ENCODE data around the gene MAPKAPK2. TPM values are rescaled to one million over a fixed set of nuclear protein-coding genes. Genes with fewer than 3 reads are reported as not detected.

The MAPKAPK2 gene
- total RNA-seq, 2 experiments from 2014 or later = 157 to 166 TPM

DNA sequence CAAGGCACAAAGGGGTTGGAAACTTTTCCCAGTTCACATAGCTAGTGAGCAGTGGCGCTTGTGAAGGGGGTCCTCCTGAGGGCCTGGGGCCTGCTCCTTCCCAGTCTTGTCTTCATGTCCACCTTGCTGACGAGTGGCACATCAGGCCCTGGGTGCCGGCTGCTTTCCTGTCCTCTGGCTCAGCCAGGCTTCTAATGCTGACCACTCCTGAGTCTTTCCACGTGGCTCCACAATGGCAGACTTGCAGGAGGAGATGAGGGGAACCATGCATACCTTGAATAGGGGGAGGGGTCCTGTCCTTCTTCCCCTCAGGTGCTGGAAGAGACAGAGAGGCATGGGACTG, 38.7 kb downstream of the MAPKAPK2 start:
- Histone ChIP-seq H3K36me3 (ENCODE audit: insufficient read depth, low read length) (peaks cover 2% of the 10 kb centered on the region), H3K4me3 (ENCODE audit: low read length) (no peak overlapping the region), H3K27ac (ENCODE audit: low read depth in 1 of 2, low read length in 2 of 2) (no peak overlapping the region), H3K9me3 (ENCODE audit: control insufficient read depth in 1 of 2, insufficient read depth in 1 of 2, low read length in 2 of 2) (no peaks in the 10 kb centered on the region), H3K27me3 (ENCODE audit: control insufficient read depth in 1 of 2, insufficient read depth in 2 of 2, low read length in 2 of 2) (no peaks in the 10 kb centered on the region), H3K4me1 (ENCODE audit: insufficient read depth, low read length) (peaks cover 56% of the 10 kb centered on the region)
- intact Hi-C loops (cut with DNase I, micrococcal nuclease) = loop anchor here in 1 of 2 experiments (5.0 kb wide), 1 partner anchor 36 kb away; no protein-coding TSS in a partner anchor
- POLR2A ChIA-PET = interaction anchor here (0.7 kb wide), 1 partner anchor 80 kb away, joined by 4 read pairs; no protein-coding TSS in a partner anchor
- H3K27ac Mint-ChIP-seq = no peak overlapping the region
- no peak for DNase-seq
- H3K4me1 Mint-ChIP-seq (ENCODE audit: low read depth) = peaks cover 66% of the 10 kb centered on the region
- no peaks in the 10 kb centered on the region for H3K9me3 Mint-ChIP-seq
- TF ChIP-seq, protein P1, sequence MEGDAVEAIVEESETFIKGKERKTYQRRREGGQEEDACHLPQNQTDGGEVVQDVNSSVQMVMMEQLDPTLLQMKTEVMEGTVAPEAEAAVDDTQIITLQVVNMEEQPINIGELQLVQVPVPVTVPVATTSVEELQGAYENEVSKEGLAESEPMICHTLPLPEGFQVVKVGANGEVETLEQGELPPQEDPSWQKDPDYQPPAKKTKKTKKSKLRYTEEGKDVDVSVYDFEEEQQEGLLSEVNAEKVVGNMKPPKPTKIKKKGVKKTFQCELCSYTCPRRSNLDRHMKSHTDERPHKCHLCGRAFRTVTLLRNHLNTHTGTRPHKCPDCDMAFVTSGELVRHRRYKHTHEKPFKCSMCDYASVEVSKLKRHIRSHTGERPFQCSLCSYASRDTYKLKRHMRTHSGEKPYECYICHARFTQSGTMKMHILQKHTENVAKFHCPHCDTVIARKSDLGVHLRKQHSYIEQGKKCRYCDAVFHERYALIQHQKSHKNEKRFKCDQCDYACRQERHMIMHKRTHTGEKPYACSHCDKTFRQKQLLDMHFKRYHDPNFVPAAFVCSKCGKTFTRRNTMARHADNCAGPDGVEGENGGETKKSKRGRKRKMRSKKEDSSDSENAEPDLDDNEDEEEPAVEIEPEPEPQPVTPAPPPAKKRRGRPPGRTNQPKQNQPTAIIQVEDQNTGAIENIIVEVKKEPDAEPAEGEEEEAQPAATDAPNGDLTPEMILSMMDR (IDR thresholded peaks at IDR 0.05) = no peak
- ATAC-seq (ENCODE audit: poor library complexity) = no peak
- H3K27me3 Mint-ChIP-seq = no peaks in the 10 kb centered on the region
- CTCF ChIA-PET = no interaction called here
- no peak overlapping the region for H3K4me3 Mint-ChIP-seq
- H3K36me3 Mint-ChIP-seq (ENCODE audit: low read depth) = peaks cover 4% of the 10 kb centered on the region

DNA sequence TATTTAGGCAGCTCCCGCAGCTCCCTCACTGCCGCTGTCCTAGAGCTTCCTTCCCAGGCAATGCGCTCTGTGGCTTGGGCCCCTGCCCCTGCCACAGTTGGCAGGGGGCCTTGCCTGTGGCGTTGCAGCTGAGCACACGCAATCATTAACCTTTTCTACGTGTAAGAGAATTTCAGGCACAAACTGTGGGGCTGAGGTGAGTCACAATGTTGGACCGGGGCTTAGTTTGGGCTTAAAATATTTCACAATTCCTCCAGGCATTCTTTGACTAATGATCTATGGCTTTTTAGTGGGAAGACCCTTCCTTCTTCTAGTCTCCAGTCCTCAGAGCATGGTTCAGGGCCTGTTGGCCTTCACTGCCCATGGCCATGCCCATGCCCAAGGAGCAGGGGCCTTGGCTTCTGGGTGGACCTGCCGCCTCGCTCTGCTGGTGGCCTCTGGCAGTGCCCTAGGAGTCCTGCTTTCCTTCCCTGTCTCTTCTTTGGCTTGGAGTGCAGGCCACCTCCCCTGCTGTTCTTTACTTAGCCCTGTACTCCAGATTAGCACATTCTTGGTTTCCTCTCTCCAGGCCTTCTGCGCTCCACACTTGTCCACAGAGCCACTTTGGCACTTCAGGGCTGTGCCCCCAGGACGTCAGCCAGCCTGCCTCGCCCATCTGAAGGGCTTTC, 39.2 kb downstream of the MAPKAPK2 start:
- DNase-seq (peak in 1 of 14 experiments; percentile 31), ATAC-seq (ENCODE audit: poor library complexity) (no peak)
- Mint-ChIP-seq H3K9me3 (no peaks in the 10 kb centered on the region), H3K27me3 (no peaks in the 10 kb centered on the region), H3K36me3 (ENCODE audit: low read depth) (peaks cover 9% of the 10 kb centered on the region), H3K4me3 (no peak overlapping the region), H3K27ac (peak overlapping the region; percentile 9), H3K4me1 (ENCODE audit: low read depth) (peaks cover 61% of the 10 kb centered on the region)
- Histone ChIP-seq H3K9me3 (ENCODE audit: control insufficient read depth in 1 of 2, insufficient read depth in 1 of 2, low read length in 2 of 2) (no peaks in the 10 kb centered on the region), H3K27me3 (ENCODE audit: control insufficient read depth in 1 of 2, insufficient read depth in 2 of 2, low read length in 2 of 2) (no peaks in the 10 kb centered on the region), H3K36me3 (ENCODE audit: insufficient read depth, low read length) (peaks cover 6% of the 10 kb centered on the region), H3K27ac (ENCODE audit: low read depth in 1 of 2, low read length in 2 of 2) (no peak overlapping the region), H3K4me1 (ENCODE audit: insufficient read depth, low read length) (peaks cover 55% of the 10 kb centered on the region), H3K4me3 (ENCODE audit: low read length) (no peak overlapping the region)
- ChIA-PET CTCF (interaction anchor here (0.9 to 2.1 kb wide), 2 partner anchors 11 to 258 kb away, joined by 3 to 11 read pairs; no protein-coding TSS in a partner anchor), POLR2A (no interaction called here)
- TF ChIP-seq, protein P1 (IDR thresholded peaks at IDR 0.05) = no peak
- intact Hi-C loops (cut with DNase I, micrococcal nuclease) = loop anchor here in 1 of 2 experiments (2.0 to 5.0 kb wide), 2 partner anchors 21 to 37 kb away; no protein-coding TSS in a partner anchor

DNA sequence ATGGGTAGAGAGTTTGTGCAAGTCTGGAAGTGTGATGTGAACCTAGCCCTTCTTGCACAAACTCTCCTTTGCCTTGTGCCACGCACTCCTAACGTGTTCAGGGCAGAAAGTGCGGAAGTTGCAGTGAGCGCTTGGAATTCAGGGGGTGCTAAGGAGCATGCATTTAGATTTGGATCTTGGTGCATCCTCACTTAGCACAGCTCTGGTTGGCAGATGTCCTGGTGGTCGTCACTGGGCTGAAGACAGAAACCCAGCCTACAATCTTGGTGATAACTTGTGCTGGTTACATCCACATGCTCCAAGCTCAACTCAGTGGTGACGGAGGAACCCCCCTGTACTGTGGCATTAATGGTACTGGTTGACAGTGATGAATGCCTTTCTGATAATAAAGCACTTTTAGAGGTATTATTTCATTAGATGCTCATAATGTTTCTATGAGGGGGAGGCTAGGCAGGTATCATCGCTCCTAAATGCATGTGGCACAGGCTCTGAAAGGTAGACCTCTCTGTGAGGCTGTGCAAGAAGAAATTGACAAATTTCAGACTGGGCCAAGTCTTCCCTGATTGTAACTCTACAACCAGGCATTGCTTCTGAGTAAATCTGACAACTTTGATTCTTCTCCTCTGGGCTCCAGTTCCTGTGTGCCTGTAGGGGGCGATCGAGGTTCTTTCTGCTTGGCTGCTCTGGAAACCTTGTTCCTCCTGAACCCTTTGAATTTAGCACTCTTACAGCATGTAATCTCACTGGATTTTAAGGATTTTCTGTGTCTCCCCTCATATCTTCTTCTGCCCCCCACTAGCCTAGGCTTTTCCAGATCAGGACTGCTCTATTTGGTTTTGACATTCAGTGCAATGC, 40.6 kb downstream of the MAPKAPK2 start:
- intact Hi-C loops (cut with DNase I, micrococcal nuclease) = loop anchor here (2.0 to 5.0 kb wide), 2 partner anchors 23 to 352 kb away; no protein-coding TSS in a partner anchor
- H3K9me3 Mint-ChIP-seq = no peaks in the 10 kb centered on the region
- Histone ChIP-seq H3K9me3 (ENCODE audit: control insufficient read depth in 1 of 2, insufficient read depth in 1 of 2, low read length in 2 of 2) (no peaks in the 10 kb centered on the region), H3K27ac (ENCODE audit: low read depth in 1 of 2, low read length in 2 of 2) (no peak overlapping the region), H3K27me3 (ENCODE audit: control insufficient read depth in 1 of 2, insufficient read depth in 2 of 2, low read length in 2 of 2) (no peaks in the 10 kb centered on the region), H3K4me3 (ENCODE audit: low read length) (no peak overlapping the region), H3K4me1 (ENCODE audit: insufficient read depth, low read length) (peaks cover 51% of the 10 kb centered on the region), H3K36me3 (ENCODE audit: insufficient read depth, low read length) (peaks cover 19% of the 10 kb centered on the region)
- peaks cover 50% of the 10 kb centered on the region for H3K4me1 Mint-ChIP-seq (ENCODE audit: low read depth)
- peaks cover 23% of the 10 kb centered on the region for H3K36me3 Mint-ChIP-seq (ENCODE audit: low read depth)
- H3K27me3 Mint-ChIP-seq = no peaks in the 10 kb centered on the region
- DNase-seq = peak; percentile 40 to 82 (median 55)
- CTCF ChIA-PET = interaction anchor here (0.9 to 2.9 kb wide), 18 partner anchors 8 to 257 kb away, joined by 3 to 20 read pairs (median 6); no protein-coding TSS in a partner anchor
- ATAC-seq (ENCODE audit: poor library complexity) = peak; percentile 54
- POLR2A ChIA-PET = interaction anchor here (0.7 to 1.5 kb wide), 3 partner anchors 15 to 196 kb away, joined by 3 to 5 read pairs (median 3); partner anchors contain the start of gene FCMR
- peak overlapping the region; percentile 62 for H3K27ac Mint-ChIP-seq
- no peak overlapping the region for H3K4me3 Mint-ChIP-seq
- TF ChIP-seq, protein P1 (IDR thresholded peaks at IDR 0.05) = peak; percentile 47

Measured in CD4-positive, alpha-beta T cell (primary cell).